Neural progenitor cell (in vitro differentiated cells): Measurements from ENCODE around the gene SH3BP5L.

Experiments
- EZH2 ChIP-seq: fragments of 200-600 bp; sonication (generic); IDR thresholded peaks from 2 replicates; pipeline ENCODE4 v1.6.1; 2017; ENCODE audit warnings: antibody characterized with exemption, mild to moderate bottlenecking, moderate library complexity
- EZH2phosphoT487 ChIP-seq: fragments of 200-600 bp; sonication (generic); IDR thresholded peaks from 2 replicates; pipeline ENCODE4 v1.6.1; 2017; ENCODE audit warnings: antibody characterized with exemption
- TF ChIP-seq, protein P1 (sequence below): fragments of 200-600 bp; sonication (generic); IDR thresholded peaks from 2 replicates; pipeline ENCODE4 v1.5.1; 2017; ENCODE audit warnings: antibody characterized with exemption, mild to moderate bottlenecking

DNA sequence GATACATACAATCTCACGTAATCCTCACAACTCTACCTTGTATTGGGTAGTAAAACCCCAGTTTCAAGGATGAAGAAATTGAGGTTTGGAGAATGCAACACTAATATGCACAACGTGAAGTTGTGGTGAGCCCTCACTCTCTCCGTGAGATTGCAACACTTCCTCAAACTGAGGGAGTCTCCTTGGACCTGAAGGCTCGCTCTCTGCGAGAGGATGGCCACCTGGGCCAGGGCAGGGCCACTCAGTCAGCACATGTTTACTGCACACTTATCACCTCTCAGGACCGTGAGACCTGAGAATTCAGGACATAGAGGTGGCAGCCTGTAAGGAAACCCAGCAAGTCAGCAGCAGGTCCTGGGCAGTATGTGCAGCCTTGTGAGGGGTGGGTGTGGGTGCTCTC is 8.7 kb downstream of the SH3BP5L start:
- TF ChIP-seq, protein P1, sequence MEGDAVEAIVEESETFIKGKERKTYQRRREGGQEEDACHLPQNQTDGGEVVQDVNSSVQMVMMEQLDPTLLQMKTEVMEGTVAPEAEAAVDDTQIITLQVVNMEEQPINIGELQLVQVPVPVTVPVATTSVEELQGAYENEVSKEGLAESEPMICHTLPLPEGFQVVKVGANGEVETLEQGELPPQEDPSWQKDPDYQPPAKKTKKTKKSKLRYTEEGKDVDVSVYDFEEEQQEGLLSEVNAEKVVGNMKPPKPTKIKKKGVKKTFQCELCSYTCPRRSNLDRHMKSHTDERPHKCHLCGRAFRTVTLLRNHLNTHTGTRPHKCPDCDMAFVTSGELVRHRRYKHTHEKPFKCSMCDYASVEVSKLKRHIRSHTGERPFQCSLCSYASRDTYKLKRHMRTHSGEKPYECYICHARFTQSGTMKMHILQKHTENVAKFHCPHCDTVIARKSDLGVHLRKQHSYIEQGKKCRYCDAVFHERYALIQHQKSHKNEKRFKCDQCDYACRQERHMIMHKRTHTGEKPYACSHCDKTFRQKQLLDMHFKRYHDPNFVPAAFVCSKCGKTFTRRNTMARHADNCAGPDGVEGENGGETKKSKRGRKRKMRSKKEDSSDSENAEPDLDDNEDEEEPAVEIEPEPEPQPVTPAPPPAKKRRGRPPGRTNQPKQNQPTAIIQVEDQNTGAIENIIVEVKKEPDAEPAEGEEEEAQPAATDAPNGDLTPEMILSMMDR, result no peak
- no peak for TF ChIP-seq EZH2
- TF ChIP-seq EZH2phosphoT487, result no peak
